Measurements from ENCODE around the gene MCTP2.

The MCTP2 gene

GRCh38 chr15:94269954-94270353, 38.6 kb downstream of the MCTP2 start:
- H3K4me3 ChIP-seq (ENCODE audit: low read length) = no peak overlapping the region
- no peak for DNase-seq (ENCODE audit: low read depth)
- TF ChIP-seq, protein P1, sequence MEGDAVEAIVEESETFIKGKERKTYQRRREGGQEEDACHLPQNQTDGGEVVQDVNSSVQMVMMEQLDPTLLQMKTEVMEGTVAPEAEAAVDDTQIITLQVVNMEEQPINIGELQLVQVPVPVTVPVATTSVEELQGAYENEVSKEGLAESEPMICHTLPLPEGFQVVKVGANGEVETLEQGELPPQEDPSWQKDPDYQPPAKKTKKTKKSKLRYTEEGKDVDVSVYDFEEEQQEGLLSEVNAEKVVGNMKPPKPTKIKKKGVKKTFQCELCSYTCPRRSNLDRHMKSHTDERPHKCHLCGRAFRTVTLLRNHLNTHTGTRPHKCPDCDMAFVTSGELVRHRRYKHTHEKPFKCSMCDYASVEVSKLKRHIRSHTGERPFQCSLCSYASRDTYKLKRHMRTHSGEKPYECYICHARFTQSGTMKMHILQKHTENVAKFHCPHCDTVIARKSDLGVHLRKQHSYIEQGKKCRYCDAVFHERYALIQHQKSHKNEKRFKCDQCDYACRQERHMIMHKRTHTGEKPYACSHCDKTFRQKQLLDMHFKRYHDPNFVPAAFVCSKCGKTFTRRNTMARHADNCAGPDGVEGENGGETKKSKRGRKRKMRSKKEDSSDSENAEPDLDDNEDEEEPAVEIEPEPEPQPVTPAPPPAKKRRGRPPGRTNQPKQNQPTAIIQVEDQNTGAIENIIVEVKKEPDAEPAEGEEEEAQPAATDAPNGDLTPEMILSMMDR (IDR thresholded peaks at IDR 0.05; ENCODE audit: insufficient read depth, low read depth, low read length, missing control alignments) = no peak

GRCh38 chr15:94270570-94270969, 39.2 kb downstream of the MCTP2 start:
- no peak overlapping the region for H3K4me3 ChIP-seq (ENCODE audit: low read length)
- TF ChIP-seq, protein P1 (IDR thresholded peaks at IDR 0.05; ENCODE audit: insufficient read depth, low read depth, low read length, missing control alignments) = no peak
- no peak for DNase-seq (ENCODE audit: low read depth)

GRCh38 chr15:94272251-94272898, 41.0 kb downstream of the MCTP2 start:
- TF ChIP-seq, protein P1 (IDR thresholded peaks at IDR 0.05; ENCODE audit: insufficient read depth, low read depth, low read length, missing control alignments) = no peak
- DNase-seq (ENCODE audit: low read depth) = no peak
- H3K4me3 ChIP-seq (ENCODE audit: low read length) = no peak overlapping the region

DNA sequence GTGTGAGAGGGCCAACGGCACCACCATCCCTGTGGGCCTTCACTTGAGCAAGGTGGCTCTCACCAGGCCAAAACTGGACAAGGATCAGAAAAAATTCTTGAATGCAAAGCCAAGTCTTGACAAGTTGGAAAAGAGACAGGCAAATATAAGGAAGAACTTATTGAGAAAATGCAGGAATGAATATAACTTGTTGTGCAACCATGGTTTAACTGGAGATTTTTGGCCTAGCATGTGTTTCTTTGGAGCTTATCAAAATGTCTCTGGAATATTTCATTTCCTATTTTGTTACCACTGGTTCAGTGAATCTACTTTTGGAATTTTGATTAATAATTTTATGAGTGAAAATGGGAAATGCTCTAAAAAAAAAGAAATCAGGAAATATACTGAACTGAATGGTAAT, 42.5 kb downstream of the MCTP2 start:
- TF ChIP-seq, protein P1 (IDR thresholded peaks at IDR 0.05; ENCODE audit: insufficient read depth, low read depth, low read length, missing control alignments) = no peak
- DNase-seq (ENCODE audit: low read depth) = no peak

GRCh38 chr15:94274745-94275144, 43.4 kb downstream of the MCTP2 start:
- DNase-seq (ENCODE audit: low read depth) = no peak
- H3K4me3 ChIP-seq (ENCODE audit: low read length) = no peak overlapping the region
- TF ChIP-seq, protein P1 (IDR thresholded peaks at IDR 0.05; ENCODE audit: insufficient read depth, low read depth, low read length, missing control alignments) = no peak

More for the DNA sequence above, 42.5 kb downstream of the MCTP2 start:
- no peak overlapping the region for H3K4me3 ChIP-seq (ENCODE audit: low read length)

GRCh38 chr15:94277485-94277884, 46.1 kb downstream of the MCTP2 start:
- DNase-seq (ENCODE audit: low read depth) = no peak
- H3K4me3 ChIP-seq (ENCODE audit: low read length) = no peak overlapping the region
- TF ChIP-seq, protein P1 (IDR thresholded peaks at IDR 0.05; ENCODE audit: insufficient read depth, low read depth, low read length, missing control alignments) = no peak

- no peak overlapping the region for H3K4me3 ChIP-seq (ENCODE audit: low read length)
- DNase-seq (ENCODE audit: low read depth) = no peak
- TF ChIP-seq, protein P1 (IDR thresholded peaks at IDR 0.05; ENCODE audit: insufficient read depth, low read depth, low read length, missing control alignments) = no peak
These were observed 48.4 kb downstream of the MCTP2 start for GRCh38 chr15:94279736-94280135.

Measured in epithelial cell of esophagus (primary cell).